GM12878 (cell line): ENCODE measurements around the gene MAD2L1. TPM values are rescaled to one million over a fixed set of nuclear protein-coding genes. Genes with fewer than 3 reads are reported as not detected.

Experiments
- ATAC-seq: fragments of 200-7000 bp; cut with Tn5 transposase; 3 replicates; pipeline ENCODE4 v1.9.1; 2020; ENCODE audit warnings: mild to moderate bottlenecking, moderate library complexity
- BruUV-seq: library from RNA; stranded (reverse); fragments of 400-500 nt; replicated peaks from 2 replicates; lab custom pipeline; 2021; lab: Mats Ljungman, UMichigan
- CTCF ChIA-PET: fragments of 300-600 bp; sonication (Branson Sonifier 250); formaldehyde crosslinking; extraction: SDS; loops from one replicate; lab custom pipeline; 2021; ENCODE audit warnings: inconsistent platforms; lab: Yijun Ruan, JAX
- POLR2A ChIA-PET: fragments of 350-600 bp; formaldehyde crosslinking; extraction: SDS; loops from one replicate; lab custom pipeline; 2021; ENCODE audit warnings: inconsistent platforms; lab: Charles Lee
- RAD21 ChIA-PET: fragments of 300-600 bp; sonication (Branson Sonifier 250); formaldehyde crosslinking; loops from one replicate; lab custom pipeline; 2023; ENCODE audit warnings: antibody characterized with exemption; ENCODE audit not compliant: unreplicated experiment; lab: Charles Lee
- SMC1A ChIA-PET: fragments of 300-600 bp; sonication (Branson Sonifier 250); formaldehyde crosslinking; loops from one replicate; lab custom pipeline; 2023; ENCODE audit not compliant: unreplicated experiment, uncharacterized antibody; lab: Charles Lee
- DNase-seq: peaks from one replicate; pipeline ENCODE4 v3.0.0-alpha.2; 2011; ENCODE audit warnings: low read depth, low spot score
- FAIRE-seq: peaks from 3 replicates; lab custom pipeline; 2011; peaks lifted over from hg19 to GRCh38; lab: Jason Lieb, UNC
- H2AFZ ChIP-seq: 2 replicates; pipeline ENCODE4 v1.6.0; 2011; ENCODE audit warnings: low read depth, low read length, control low read depth; ENCODE audit not compliant: control insufficient read depth
- H3K27ac ChIP-seq: 2 replicates; pipeline ENCODE4 v1.5.1; 2011; ENCODE audit warnings: control low read depth; ENCODE audit not compliant: control insufficient read depth, insufficient read depth
- H3K27me3 ChIP-seq, 2 experiments: replicated peaks in 1 of 2; 2 replicates each; pipeline versions ENCODE4 v1.6.0 to v1.6.1; 2011; ENCODE audit warnings: low read length in 1 of 2; ENCODE audit not compliant: control insufficient read depth in 2 of 2, insufficient read depth in 2 of 2
- H3K36me3 ChIP-seq, 2 experiments: 2 replicates each; pipeline ENCODE4 v1.5.1; 2011; ENCODE audit warnings: low read length in 1 of 2; ENCODE audit not compliant: control insufficient read depth in 2 of 2, insufficient read depth in 2 of 2
- H3K4me1 ChIP-seq: 2 replicates; pipeline ENCODE4 v1.6.1; 2011; ENCODE audit warnings: mild to moderate bottlenecking, low read length, moderate library complexity, mixed read lengths; ENCODE audit not compliant: control insufficient read depth, insufficient read depth
- H3K4me2 ChIP-seq: 2 replicates; pipeline ENCODE4 v1.6.0; 2011; ENCODE audit warnings: control low read depth; ENCODE audit not compliant: control insufficient read depth, insufficient read depth
- H3K4me3 ChIP-seq: fragments of 200-600 bp; sonication (generic); 2 replicates; pipeline ENCODE4 v1.5.1; 2016
- H3K79me2 ChIP-seq: 2 replicates; pipeline ENCODE4 v1.6.0; 2011; ENCODE audit warnings: low read length; ENCODE audit not compliant: control insufficient read depth, insufficient read depth
- H3K9ac ChIP-seq: 2 replicates; pipeline ENCODE4 v1.8.0; 2011; ENCODE audit warnings: low read length, control low read depth, mixed read lengths; ENCODE audit not compliant: control insufficient read depth, insufficient read depth
- H3K9me3 ChIP-seq: replicated peaks from 3 replicates; pipeline ENCODE4 v1.5.1; 2011; ENCODE audit warnings: mild to moderate bottlenecking, low read length; ENCODE audit not compliant: control insufficient read depth, insufficient read depth
- H4K20me1 ChIP-seq: 2 replicates; pipeline ENCODE4 v1.6.0; 2011; ENCODE audit not compliant: control insufficient read depth, insufficient read depth
- SRF ChIP-seq, 2 experiments: IDR thresholded peaks; 2 replicates each; pipeline ENCODE4 v1.6.1; 2011; ENCODE audit warnings: low read depth in 2 of 2, low read length in 2 of 2, mild to moderate bottlenecking in 1 of 2, moderate library complexity in 1 of 2
- WGBS: methylation state at CpG from one replicate; pipeline ENCODE4 v1.1.6; 2016; ENCODE audit warnings: low lambda C conversion rate; ENCODE audit not compliant: insufficient replicate concordance, insufficient coverage; ENCODE audit errors: missing lambda C conversion rate; 5-methylcytosine and 5-hydroxymethylcytosine counted together
- in situ Hi-C: fragments of 300-500 bp; cut with MboI; formaldehyde crosslinking; loops from 9 replicates; pipeline ENCODE4 v1.14.3; 2018; ENCODE audit warnings: mixed read lengths
- intact Hi-C: fragments of 100-400 bp; cut with micrococcal nuclease; formaldehyde crosslinking; loops from one replicate; pipeline ENCODE4 v1.14.2; 2022; ENCODE audit not compliant: unreplicated experiment
- polyA plus RNA-seq, 11 experiments: library from polyadenylated mRNA; depleted of rRNA in 4 of 11; unstranded in 6 of 11; stranded (reverse) in 5 of 11; fragments of >200 nt; fragmentation: Nextera tagmentation in 4 of 11; fragmentation: Illumina TruSeq in 1 of 11; extraction: Ambion mirVana in 4 of 11; extraction: Trizol in 1 of 11; gene quantifications; 1 replicate in 1 of 11; 2 replicates in 10 of 11; pipeline versions ENCODE4 v1.2.1 to v1.2.3, GENCODE V29; 2011 to 2016; ENCODE audit warnings: inconsistent platforms in 2 of 11, missing spikeins in 2 of 11, low read depth in 1 of 11
- total RNA-seq, 4 experiments: library from RNA; depleted of rRNA in 3 of 4; stranded (reverse); fragments of >200 nt in 3 of 4; fragmentation: Illumina TruSeq in 1 of 4; extraction: Trizol in 1 of 4; gene quantifications; 2 replicates each; pipeline versions ENCODE4 v1.2.1 to v1.2.3, GENCODE V29; 2013 to 2021
- TF ChIP-seq, protein P1 (sequence below): fragments of 450-650 bp; IDR thresholded peaks from 2 replicates; pipeline ENCODE4 v1.6.1; 2017; ENCODE audit warnings: antibody characterized with exemption, mild to moderate bottlenecking, moderate library complexity
- TF ChIP-seq, protein P2 (sequence below): IDR thresholded peaks from 2 replicates; pipeline ENCODE4 v1.6.1; 2012; ENCODE audit warnings: improper control_type of control experiment, low read depth, low read length; ENCODE audit not compliant: insufficient replicate concordance

The MAD2L1 gene
- total and polyA plus RNA-seq, 10 of the 15 experiments (the other 5 are each of a cell fraction or from before 2014, with no cell fraction given), result 58.1 to 407 (median 110) TPM

DNA sequence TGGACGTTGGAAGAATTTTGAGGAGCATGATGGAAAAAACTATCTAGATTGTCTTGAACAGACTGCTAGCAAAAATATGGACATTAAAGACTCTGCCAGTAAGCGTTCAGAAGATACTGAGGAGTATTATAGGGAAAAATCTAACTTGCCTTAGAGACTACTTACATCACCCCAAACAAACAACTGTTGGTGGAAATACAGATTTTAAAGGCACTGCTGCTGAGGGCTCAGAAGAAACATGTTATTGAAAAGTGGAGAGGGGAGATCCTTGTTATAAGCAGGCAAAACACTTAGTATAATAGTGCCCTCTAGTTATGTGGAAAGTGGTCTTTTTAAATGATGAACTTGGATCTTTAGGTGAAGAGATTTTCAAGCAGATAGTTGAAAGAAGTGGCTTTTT is 29.2 kb downstream of the MAD2L1 start:
- 16% methylated on average over 2 of the region's 2 CpGs for WGBS
- Histone ChIP-seq H3K4me3 (no peak overlapping the region), H3K9me3 (no peaks in the 10 kb centered on the region), H3K4me1 (no peaks in the 10 kb centered on the region), H4K20me1 (no peaks in the 10 kb centered on the region), H3K27me3 (no peaks in the 10 kb centered on the region; a peak in 1 of 4 replicates), H3K27ac (no peak overlapping the region), H3K9ac (no peak overlapping the region), H3K36me3 (no peaks in the 10 kb centered on the region), H2AFZ (no peak overlapping the region), H3K79me2 (no peaks in the 10 kb centered on the region), H3K4me2 (no peak overlapping the region)
- CTCF ChIA-PET, result interaction anchor here (1.2 kb wide), 1 partner anchor 14 kb away, joined by 3 read pairs; no protein-coding TSS in a partner anchor
- FAIRE-seq (no peak), DNase-seq (no peak), ATAC-seq (no peak)
- POLR2A ChIA-PET, result no interaction called here
- in situ Hi-C loops, result no loop called here
- SMC1A ChIA-PET, result no interaction called here
- RAD21 ChIA-PET, result no interaction called here
- no peak for TF ChIP-seq SRF (IDR thresholded peaks at IDR 0.05; ENCODE audit: low read depth in 2 of 2, low read length in 2 of 2)
- TF ChIP-seq, protein P1, sequence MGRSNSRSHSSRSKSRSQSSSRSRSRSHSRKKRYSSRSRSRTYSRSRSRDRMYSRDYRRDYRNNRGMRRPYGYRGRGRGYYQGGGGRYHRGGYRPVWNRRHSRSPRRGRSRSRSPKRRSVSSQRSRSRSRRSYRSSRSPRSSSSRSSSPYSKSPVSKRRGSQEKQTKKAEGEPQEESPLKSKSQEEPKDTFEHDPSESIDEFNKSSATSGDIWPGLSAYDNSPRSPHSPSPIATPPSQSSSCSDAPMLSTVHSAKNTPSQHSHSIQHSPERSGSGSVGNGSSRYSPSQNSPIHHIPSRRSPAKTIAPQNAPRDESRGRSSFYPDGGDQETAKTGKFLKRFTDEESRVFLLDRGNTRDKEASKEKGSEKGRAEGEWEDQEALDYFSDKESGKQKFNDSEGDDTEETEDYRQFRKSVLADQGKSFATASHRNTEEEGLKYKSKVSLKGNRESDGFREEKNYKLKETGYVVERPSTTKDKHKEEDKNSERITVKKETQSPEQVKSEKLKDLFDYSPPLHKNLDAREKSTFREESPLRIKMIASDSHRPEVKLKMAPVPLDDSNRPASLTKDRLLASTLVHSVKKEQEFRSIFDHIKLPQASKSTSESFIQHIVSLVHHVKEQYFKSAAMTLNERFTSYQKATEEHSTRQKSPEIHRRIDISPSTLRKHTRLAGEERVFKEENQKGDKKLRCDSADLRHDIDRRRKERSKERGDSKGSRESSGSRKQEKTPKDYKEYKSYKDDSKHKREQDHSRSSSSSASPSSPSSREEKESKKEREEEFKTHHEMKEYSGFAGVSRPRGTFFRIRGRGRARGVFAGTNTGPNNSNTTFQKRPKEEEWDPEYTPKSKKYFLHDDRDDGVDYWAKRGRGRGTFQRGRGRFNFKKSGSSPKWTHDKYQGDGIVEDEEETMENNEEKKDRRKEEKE, result no peak
- TF ChIP-seq, protein P2, sequence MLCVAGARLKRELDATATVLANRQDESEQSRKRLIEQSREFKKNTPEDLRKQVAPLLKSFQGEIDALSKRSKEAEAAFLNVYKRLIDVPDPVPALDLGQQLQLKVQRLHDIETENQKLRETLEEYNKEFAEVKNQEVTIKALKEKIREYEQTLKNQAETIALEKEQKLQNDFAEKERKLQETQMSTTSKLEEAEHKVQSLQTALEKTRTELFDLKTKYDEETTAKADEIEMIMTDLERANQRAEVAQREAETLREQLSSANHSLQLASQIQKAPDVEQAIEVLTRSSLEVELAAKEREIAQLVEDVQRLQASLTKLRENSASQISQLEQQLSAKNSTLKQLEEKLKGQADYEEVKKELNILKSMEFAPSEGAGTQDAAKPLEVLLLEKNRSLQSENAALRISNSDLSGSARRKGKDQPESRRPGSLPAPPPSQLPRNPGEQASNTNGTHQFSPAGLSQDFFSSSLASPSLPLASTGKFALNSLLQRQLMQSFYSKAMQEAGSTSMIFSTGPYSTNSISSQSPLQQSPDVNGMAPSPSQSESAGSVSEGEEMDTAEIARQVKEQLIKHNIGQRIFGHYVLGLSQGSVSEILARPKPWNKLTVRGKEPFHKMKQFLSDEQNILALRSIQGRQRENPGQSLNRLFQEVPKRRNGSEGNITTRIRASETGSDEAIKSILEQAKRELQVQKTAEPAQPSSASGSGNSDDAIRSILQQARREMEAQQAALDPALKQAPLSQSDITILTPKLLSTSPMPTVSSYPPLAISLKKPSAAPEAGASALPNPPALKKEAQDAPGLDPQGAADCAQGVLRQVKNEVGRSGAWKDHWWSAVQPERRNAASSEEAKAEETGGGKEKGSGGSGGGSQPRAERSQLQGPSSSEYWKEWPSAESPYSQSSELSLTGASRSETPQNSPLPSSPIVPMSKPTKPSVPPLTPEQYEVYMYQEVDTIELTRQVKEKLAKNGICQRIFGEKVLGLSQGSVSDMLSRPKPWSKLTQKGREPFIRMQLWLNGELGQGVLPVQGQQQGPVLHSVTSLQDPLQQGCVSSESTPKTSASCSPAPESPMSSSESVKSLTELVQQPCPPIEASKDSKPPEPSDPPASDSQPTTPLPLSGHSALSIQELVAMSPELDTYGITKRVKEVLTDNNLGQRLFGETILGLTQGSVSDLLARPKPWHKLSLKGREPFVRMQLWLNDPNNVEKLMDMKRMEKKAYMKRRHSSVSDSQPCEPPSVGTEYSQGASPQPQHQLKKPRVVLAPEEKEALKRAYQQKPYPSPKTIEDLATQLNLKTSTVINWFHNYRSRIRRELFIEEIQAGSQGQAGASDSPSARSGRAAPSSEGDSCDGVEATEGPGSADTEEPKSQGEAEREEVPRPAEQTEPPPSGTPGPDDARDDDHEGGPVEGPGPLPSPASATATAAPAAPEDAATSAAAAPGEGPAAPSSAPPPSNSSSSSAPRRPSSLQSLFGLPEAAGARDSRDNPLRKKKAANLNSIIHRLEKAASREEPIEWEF, result no peak
- intact Hi-C loops, result no loop called here
- no TSS peak for BruUV-seq
